Upper lobe of left lung (tissue), 4 donors: ENCODE results near the gene AIMP1.

Source experiments
- EP300 ChIP-seq, 4 donors: sonication (generic); formaldehyde crosslinking; IDR thresholded peaks; one replicate each; pipeline ENCODE4 v1.5.1; 2017; ENCODE audit warnings: antibody characterized with exemption in 4 of 4, control low read depth in 2 of 4
- POLR2A ChIP-seq, 4 donors: fragments of 450-650 bp; IDR thresholded peaks; one replicate each; pipeline ENCODE4 v1.5.1; 2016 to 2017; ENCODE audit warnings: antibody characterized with exemption in 4 of 4, mild to moderate bottlenecking in 2 of 4
- POLR2AphosphoS5 ChIP-seq, 2 donors: sonication (generic); formaldehyde crosslinking; IDR thresholded peaks; one replicate each; pipeline ENCODE4 v1.5.1; 2017; ENCODE audit warnings: antibody characterized with exemption in 2 of 2
- TF ChIP-seq, protein P1 (sequence below), 6 experiments: fragments of 450-650 bp in 4 of 6; fragments of 200-600 bp in 2 of 6; sonication (generic) in 2 of 6; IDR thresholded peaks; one replicate each; pipeline ENCODE4 v1.5.1; 2016 to 2019; ENCODE audit warnings: antibody characterized with exemption in 6 of 6

DNA sequence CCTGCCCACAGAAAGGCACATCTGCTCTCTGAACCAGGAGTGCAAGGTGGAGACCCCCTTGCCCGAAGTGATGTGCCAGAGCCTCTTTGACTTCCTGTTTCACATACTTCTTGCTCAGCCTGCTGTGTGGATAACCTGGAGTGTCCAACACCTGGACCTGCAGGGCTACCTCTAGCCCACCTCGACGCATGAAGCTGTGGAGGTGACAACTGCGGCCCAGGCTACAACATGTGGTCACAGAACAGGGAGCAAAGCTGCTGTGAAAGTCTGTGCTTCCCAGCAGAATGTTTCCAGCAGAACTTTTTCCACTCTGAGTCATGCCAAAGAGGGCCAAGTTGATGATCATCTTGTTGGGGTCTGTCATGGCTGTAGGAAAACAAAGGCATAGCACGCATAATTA, 50.7 kb downstream of the AIMP1 start:
- TF ChIP-seq POLR2AphosphoS5 (IDR thresholded peaks at IDR 0.05) (no peak), POLR2A (IDR thresholded peaks at IDR 0.05) (no peak), EP300 (IDR thresholded peaks at IDR 0.05) (no peak)
- TF ChIP-seq, protein P1, sequence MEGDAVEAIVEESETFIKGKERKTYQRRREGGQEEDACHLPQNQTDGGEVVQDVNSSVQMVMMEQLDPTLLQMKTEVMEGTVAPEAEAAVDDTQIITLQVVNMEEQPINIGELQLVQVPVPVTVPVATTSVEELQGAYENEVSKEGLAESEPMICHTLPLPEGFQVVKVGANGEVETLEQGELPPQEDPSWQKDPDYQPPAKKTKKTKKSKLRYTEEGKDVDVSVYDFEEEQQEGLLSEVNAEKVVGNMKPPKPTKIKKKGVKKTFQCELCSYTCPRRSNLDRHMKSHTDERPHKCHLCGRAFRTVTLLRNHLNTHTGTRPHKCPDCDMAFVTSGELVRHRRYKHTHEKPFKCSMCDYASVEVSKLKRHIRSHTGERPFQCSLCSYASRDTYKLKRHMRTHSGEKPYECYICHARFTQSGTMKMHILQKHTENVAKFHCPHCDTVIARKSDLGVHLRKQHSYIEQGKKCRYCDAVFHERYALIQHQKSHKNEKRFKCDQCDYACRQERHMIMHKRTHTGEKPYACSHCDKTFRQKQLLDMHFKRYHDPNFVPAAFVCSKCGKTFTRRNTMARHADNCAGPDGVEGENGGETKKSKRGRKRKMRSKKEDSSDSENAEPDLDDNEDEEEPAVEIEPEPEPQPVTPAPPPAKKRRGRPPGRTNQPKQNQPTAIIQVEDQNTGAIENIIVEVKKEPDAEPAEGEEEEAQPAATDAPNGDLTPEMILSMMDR (IDR thresholded peaks at IDR 0.05) = no peak
